HG02588 (cell line): ENCODE results near the gene MAN2B1.
"Not testable (repeated sequence)": the region's sequence is repeated elsewhere in the genome, so short reads cannot be mapped to it uniquely, and the experiment has no call there.

Source experiments
- ATAC-seq: cut with Tn5 transposase; IDR thresholded peaks from one replicate; pipeline ENCODE4 v1.9.1; 2021; ENCODE audit warnings: mild to moderate bottlenecking, moderate library complexity; ENCODE audit not compliant: unreplicated experiment

The MAN2B1 gene

DNA sequence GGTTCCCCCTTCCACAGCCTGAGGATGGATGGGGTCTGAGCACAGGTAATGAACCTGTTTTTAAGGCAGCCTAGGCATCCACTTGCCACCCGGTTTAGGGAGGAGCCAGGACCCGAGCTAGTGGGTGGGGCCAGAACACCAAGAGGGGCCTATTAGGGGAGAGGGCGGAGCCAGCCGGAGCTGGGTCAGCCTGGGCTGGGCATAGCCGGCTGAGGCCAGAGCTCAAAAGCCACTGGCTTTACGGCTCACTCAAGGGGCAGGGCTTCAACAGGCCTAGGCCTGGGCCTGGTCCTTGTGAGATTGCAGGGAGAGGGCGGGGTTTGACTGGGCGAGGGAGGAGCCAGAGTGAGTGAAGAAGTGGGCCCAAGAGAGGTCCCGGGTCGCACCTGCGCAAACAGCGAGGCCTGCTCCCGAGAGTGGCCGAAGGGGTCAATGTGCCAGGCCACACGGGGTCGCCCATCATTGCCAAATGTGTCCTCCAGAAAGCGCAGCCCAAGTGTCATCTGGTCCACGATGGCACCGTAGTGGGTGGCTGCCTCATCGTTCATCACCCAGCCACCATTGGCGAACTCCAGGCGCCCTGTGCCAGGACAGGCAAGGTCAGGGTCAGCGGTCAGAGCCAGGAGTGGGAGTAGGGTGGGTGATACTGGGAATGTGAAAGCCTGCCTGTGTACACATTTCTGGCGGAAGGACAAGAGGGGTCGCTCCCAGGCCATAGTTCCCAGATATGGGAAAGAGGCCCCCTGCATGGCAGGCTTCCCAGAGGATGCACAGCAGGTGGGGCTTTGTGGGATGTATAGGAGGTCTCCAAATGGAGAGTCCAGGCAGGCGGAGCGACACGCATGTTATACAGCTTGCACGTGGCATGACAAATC, 1.9 kb downstream of the MAN2B1 start:
- no peak for ATAC-seq

DNA sequence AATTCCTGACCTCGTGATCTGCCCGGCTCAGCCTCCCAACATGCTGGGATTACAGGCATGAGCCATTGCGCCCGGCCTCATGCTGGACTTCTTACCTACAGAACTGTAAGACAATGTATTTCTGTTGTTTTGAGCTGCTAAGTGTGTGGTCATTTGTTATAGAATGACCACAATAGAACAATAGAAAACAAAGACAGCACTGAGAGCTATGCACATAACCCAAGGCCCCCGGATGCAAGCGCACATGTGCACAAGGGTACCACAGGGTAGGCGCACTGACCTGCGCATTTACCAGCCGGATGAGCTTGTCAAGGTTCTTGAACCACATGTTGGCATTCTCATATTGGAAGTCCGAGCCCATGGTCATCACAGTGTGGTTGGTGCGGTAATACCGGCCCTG, 5.6 kb downstream of the MAN2B1 start:
- no peak for ATAC-seq

DNA sequence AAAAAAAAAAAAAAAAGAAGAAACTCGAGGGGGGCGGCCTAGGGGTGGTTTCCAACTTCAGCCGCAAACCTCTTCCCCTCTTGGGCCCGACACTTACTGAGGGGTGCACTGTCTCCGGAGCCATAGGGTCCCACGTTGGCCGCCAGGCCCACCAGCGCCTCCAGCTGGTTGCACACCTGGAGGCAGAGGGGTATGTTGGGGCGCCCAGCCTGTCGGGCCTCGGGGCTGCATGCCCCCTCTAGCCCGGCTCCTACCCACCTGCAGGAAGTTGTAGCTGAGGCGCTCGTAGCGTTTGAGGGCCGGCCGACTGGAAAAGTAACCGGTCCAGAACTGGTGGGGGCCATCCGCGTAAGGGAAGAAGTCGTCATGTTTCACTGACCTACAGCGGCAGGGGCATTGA, 8.6 kb downstream of the MAN2B1 start:
- no peak for ATAC-seq

DNA sequence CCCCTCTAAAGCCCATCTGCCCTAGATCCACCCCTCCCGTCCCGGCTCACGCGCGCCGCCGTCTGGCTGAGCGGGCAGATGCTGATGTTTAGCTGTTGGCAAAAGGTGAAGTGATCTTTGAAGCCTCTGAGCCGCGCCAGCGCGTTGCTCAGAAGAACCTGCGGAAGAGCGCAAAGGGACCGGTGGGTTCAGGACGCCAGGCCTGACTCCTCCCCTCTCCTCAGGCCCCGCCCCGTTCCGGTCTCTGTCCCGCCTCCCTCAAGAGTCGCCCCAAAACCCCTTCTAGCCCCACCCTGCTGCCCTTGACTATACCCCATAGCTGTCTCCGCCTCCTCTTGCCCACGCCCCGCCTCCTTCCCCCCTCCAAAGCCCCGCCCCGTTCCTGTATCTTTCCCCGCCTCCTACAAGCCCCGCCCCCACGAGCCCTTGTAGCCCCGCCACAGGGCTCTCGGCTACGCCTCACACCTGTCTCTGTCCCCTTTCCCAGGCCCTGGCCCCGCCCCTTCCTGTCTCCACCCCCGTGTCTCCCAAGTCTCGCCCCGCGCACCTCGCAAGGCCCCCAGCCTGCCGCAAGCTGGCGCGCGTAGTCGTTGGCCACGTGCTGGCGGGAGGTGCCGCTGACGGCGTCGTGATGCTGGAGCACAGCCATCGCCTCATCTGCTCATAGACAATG, 9.5 kb downstream of the MAN2B1 start:
- ATAC-seq: no peak

DNA sequence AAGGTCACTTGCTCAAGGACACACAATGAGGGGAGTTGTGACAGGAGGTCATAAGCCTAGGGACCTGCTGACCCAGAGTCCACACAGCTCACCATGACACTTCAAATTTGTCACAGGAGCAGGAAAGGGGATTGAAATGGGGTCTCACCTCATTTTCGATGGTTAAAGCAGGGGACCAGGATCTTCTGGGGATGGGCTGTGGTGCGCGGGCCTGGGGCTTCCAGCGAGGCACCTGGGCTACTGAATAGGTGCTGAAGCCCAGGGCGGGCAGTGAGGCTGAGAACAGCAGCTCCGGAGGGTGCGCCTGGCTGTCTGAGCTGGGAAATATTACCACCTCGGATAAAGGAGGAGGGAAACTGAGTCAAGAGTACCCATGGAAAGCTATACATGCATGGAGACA, 11.0 kb downstream of the MAN2B1 start:
- ATAC-seq: no peak

DNA sequence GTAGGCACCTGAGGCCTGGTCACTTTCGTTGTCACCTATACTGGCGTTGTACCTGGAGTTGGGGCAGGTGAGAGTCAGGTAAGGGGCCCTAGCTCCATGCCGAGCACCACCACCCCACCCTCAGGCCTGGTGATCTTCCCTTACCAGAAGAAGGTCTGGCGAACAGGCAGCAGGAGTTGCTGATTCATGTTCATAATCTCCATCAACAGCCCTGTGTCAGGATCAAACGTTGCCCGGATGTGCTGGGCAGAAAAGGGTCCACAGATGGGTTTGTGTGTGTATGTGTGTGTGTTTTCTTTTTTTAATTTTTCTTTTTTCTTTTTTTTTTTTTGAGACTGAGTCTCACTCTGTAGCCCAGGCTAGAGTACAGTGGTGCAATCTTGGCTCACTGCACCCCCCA, 14.3 kb downstream of the MAN2B1 start:
- ATAC-seq: no peak

DNA sequence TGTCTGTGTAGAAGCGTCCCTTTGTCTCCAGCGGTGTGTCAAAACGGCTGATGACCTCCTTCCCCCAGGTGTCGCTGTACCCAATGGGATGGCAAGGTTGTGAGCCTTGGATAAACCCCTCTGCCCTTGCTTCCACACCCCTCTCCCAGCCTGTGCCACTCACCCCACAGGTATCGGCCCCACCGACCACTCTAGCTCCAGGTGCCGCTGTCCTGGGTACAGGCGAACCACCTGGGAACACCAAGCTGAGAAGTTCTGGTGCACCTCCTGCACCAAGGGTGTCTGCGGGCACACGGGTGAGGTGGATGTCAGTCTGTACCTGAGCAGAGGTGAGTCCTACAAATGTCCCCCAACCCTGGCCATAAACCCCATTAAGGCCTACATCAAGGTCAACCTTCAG, 16.6 kb downstream of the MAN2B1 start:
- ATAC-seq: no peak

DNA sequence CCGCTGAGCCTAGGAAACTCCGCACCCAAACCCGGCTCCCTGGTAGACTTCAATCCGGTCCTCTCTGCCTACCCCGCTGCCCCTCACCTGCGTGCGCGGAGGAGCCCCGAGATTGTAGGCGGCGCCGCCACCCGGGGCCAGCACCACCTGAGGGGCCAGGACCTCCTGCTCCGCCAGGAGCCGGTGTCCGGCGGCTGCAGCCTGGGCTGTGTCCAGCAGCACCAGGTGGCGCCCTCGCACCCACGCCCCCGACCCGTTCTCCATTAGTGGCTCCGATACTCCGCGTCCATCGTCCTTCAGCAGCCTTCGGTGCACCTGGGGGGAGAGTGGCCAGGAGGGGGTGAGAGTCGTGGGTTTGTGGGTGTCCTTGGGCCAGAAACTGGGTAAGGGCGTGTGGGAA, 18.5 kb downstream of the MAN2B1 start:
- no peak for ATAC-seq

DNA sequence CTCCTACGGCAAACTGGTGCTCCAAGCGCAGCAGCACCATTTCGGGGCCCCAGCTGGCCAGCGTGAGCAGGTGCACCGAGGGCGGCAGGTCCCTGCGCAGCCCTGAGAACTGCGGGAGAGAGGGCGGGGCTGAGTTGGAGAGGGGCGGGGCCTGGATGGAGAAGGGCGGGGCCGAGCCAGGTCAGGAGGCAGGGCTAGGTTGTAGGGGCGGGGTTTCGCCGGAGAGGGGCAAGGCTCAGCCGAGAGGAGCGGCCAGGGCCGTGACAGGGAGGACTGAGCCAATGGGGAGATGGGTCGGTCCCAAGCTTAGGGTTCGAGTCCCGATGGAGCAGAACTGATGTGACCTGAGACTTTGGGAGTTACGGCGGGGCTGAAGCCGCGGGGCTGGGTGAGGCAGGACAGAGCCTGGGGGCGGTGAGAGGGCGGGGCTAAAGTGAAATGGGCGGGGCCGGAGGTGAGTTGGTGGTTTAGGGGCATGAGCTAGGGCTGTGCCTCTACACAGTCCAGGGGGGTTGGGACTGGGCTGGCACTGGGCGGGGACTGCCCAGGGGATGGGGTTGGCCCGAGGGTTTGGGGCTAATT, 19.0 kb downstream of the MAN2B1 start:
- ATAC-seq: no peak

DNA sequence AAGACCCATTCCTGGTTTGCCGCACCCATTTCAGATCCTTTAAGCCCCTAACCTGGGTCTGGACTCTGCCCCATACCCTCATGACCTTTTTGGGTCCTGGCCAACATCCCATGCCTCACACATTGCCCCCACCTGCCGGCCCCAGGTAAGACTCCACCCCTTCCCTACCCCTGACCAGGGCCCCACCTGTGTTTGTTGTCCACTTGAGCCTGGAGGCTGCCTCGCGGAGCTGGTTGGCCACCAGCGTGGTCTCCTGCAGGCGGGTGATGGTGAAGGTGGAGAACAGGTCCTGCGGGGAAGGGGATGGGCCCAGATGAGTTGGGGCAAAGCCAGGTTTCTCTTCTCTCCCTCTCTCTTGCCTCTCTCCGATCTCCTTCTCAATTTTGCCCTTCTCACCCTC, 19.5 kb downstream of the MAN2B1 start:
- no peak for ATAC-seq

DNA sequence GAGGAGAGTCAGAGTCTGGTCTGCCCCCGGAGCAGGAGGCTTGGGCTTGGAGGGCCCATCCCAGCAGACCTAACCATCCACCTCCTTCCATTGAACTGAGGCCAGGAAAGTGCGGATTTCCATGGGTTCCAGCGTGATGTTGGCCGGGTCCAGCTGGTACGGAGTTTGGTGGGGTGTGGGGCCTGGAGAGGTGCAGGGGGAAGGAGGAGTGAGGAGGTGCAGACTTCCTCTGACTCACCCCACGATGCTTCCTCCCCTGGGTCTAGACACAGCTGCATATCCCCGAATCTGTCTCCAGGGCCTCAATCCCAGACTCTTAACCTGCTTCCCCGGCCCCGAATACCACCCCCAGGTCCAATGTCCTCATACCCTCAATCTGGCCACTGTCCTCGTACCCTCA, 20.0 kb downstream of the MAN2B1 start:
- ATAC-seq: no peak

DNA sequence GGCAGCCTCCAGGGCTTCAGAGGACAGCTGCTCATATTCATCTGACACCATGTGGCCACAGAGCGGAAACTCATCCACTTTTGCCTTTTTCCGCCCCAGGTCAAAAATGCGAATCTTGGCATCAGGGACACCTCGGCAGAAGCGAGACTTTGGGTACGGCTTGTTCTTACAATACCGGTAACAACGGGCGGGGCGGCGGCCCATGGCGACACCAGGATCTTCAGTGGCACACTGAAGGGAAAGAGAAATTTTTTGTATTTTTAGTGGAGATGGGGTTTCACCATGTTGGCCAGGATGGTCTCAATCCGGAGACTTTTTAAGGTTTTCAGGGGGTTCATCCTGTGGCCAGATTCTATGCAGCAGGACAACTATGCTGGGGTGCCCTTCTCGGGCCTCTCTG, 22.8 kb downstream of the MAN2B1 start:
- not testable (repeated sequence) for ATAC-seq

DNA sequence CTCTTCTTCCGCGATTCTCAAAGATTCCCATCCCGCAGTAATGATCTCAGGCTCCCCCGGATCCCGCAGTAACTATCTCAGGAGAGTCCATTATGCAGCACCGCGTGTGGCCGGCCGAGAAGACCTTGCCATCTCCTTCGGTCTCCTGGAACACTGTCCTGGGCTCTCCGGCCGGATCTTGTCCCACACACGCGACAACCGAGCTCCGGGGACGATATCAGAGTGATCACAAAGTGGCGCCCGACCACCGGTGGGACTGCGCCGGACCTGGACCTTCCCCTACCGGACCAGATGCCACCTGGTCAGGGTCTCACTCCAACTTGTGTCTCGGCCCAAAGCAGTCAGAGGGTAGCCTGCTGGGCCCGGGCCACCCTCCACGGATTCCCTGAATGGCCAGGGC, 24.0 kb downstream of the MAN2B1 start:
- no peak for ATAC-seq

DNA sequence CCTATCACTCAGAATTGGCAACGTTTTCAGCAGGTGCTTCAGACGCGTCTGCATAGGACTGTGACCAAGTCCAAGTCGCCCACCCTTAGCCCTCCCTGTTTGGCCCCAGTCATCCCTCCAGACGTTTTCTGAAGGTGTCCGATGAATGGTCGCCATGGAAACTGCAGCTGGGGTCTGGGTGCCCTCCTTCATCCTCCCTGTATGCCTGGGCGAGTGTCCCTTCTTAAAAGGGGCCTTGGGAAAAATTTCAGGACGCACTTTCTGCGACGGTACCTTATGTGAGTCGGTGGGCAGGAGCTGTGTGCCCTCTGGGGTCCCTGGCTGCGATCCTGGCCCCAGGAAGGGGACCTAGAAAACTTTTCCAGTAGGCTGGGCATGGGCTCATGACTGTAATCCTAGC, 25.1 kb downstream of the MAN2B1 start:
- ATAC-seq: no peak

DNA sequence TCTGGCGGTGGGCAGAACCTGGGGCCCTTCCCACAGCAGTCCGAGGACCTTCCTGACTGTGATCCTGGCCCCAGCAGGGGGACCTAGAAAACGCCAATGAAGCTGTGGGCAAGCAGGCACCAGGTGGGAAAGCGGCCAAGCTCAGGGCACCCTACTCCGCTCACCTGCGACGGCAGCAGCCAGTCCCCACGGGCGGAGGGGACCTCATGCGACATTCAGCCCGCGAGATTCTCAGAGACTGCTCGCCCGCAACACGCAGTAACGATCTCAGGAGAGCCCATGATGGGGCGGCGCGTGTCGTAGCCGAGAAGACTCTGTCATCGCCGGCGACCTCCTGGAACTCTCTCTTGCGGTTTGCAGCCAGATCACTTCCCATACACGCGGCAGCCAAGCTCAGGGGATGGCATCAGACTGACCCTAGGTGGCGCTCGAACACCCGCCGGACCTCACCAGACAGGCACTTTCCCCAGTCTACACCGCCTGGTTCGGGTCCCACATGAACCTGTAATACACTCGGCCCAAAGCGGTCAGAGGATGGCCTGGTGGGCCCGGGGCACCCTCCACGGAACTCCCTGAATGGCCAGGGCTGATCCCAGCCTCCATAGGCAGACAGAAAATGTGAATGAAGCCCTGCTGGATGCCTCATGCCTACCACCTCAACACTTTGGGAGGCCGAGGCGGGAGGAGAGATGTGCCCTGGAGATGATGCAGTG, 26.5 kb downstream of the MAN2B1 start:
- no peak for ATAC-seq

DNA sequence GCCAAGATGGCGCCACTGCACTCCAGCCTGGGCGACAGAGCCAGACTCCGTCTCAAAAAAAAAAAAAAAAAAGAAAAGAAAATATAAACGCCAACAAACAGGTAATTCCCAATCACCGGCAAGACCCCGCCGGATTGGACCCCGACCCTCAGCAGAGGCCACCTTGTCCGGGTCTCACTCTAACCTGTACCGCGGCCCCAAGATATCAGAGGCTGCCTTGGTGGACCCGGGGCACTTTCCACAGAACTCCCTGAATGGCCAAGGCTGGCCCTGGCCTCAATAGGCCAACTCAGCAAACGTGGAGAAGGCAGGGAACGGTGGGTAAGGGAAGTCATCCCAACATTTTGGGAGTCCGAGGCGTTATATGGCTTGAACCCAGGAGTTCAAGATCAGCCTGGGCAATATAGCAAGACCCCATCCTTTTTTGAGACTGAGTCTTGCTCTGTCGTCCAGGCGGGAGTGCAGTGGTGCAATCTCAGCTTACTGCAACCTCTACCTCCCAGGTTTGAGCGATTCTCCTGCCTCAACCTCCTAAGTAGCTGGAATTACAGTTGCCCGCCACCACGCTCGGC, 27.8 kb downstream of the MAN2B1 start:
- no peak for ATAC-seq

DNA sequence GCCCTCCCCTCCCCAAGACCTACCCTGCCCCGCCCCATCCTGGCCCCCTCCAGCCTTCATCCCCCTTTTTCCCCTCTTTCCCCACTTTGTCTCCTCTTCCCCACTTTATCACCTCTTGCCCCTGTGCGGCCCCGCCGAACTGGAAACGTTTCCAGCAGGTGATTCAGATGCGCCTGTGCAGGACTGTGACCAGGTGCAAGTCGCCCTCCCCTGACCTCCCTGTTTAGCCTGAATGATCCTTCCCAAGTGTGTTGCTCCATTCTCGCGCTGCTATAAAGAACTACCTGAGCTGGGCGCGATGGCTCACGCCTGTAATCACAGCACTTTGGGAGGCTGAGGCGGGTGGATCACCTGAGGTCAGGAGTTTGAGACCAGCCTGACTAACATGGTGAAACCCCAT, 29.9 kb downstream of the MAN2B1 start:
- no peak for ATAC-seq

DNA sequence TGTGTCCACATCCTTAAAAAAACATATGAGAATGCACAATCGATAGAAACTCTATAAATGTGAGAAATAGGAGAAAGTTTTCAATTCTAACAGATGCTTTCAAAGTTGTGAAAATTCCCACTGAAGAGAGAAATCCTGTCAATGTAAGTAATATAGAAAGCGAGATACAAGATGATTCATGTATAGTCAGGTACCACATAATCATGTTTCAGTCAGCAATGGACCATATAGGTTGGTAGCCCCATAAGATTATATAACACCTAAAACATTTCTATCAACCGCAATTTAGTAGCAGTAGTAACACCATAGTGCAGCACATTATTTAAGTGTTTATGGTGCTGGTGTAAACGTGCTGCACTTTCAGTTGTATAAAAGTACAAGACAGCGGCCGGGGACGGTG, 37.3 kb downstream of the MAN2B1 start:
- no peak for ATAC-seq

DNA sequence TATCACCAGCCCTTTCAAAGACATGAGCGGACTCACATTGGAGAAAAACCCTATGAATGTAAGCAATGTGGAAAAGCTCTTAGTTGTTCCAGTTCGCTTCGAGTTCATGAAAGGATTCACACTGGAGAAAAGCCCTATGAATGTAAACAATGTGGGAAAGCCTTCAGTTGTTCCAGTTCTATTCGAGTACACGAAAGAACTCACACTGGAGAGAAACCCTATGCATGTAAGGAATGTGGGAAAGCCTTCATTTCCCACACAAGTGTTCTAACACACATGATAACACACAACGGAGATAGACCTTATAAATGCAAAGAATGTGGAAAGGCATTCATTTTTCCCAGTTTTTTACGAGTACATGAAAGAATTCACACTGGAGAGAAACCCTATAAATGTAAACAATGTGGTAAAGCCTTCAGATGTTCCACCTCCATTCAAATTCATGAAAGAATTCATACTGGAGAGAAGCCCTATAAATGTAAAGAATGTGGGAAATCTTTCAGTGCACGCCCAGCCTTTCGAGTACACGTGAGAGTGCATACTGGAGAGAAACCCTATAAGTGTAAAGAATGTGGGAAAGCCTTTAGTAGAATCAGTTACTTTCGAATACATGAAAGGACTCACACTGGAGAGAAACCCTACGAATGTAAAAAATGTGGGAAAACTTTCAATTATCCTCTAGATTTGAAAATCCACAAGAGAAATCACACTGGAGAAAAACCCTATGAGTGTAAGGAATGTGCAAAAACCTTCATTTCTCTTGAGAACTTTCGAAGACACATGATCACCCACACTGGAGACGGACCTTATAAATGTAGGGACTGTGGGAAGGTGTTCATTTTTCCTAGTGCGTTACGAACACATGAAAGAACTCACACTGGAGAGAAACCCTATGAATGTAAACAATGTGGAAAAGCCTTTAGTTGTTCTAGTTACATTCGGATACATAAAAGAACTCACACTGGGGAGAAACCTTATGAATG, 38.2 kb downstream of the MAN2B1 start:
- no peak for ATAC-seq

DNA sequence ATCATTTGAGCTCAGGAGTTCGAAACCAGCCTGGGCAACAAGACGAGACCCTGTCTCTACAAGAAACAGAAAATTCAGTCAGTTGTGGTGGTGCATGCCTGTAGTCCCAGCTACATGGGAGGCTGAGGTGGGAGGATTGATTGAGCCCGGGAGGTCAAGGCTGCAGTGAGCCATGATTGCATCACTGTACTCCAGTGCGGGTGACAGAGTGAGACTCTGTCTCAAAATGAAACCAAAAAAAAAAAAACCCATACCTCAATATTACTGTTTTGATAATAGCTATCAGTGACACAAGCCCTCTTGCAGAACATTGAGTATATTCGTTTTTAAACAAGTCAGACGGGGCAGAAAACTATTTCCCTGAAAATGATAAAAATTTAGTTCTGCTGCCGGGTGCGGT, 39.6 kb downstream of the MAN2B1 start:
- ATAC-seq: no peak
